ENCODE measurements around the gene ACKR3.

ACKR3 gene

DNA sequence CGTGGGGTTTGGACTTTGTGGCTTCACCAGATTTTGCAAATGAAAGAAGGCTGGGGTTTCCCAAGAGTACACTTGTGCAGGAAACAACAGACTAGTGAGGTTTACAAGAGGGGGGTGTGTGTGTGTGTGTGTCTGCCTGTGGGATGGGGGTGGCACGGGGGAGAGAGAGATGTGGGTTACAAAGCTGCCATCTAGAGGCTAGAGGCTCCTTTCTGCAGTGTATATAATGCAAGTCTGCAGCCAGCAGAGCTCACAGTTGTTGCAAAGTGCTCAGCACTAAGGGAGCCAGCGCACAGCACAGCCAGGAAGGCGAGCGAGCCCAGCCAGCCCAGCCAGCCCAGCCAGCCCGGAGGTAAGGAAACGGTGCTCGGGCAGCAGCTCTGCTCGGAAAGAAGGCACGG is at the start of gene ACKR3:
ACKR3 (plus strand) TSS at position 253 of the 401 bp plus-strand sequence. CDS start 10,641 bp downstream, outside the sequence.
- peak within 1 kb of the TSS; percentile 13 for H3K4me3 ChIP-seq (ENCODE audit: low read depth, low read length)

DNA sequence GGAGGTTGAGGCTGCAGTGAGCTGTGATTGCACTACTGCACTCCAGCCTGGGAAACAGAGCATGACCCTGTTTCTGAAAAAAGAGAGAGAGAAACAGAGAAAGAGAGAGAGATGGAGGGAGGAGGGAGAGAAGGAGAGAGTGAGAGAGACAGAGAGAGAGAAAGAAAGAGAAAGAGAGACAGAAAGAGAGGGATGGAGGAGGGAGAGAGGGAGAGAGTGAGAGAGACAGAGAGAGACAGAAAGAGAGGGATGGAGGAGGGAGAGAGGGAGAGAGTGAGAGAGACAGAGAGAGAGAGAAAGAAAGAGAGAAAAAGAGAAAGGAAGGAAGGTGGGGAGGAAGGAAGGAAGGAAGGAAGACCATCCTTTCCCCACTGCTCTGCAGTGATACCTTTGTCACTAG is 48.1 kb upstream of the ACKR3 start:
- H3K4me3 ChIP-seq (ENCODE audit: low read depth, low read length) = no peak overlapping the region

DNA sequence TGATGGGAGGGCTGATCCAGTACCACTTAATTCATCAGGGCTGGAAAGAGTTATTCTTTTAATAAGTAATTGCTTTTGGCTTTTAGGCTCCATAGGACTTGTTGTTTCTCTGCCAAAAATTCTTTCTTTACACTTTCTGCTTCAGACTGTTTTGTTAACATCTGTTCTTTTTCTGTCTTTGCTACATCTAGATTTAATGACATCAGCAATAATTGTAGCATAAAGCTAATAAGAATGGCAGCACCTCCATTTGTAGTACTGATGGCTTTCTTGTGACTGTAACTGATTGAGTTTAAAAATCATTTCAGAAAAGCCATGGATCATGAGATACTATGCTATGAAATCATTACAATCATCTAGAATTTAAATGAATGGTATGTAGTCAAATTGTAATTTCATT is 46.4 kb upstream of the ACKR3 start:
- no peak overlapping the region for H3K4me3 ChIP-seq (ENCODE audit: low read depth, low read length)

DNA sequence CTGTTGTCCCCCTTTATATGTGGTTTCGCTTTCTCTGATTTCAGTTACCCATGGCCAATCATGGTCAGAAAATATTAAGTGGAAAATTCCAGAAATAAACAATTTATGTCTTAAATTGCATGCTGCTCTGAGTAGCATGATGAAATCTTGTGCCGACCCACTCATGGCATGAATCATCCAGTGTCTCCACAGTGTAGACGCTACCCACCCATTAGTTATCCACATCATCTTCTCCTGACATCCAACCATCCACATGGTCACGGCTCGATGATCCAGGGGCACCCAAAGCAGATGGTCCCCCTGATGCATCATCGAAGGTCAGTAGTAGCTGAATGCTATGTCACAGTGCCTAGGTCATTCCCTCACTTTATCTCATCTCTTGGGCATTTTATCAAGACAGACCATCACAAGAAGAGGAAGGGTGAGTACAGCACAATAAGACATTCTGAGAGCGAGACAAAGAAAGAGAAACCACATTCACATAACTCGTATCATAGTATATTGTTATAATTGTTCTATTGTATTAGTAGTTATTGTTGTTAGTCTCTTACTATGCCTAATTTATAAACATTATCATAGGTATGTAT is 44.1 kb upstream of the ACKR3 start:
- no peak overlapping the region for H3K4me3 ChIP-seq (ENCODE audit: low read depth, low read length)

DNA sequence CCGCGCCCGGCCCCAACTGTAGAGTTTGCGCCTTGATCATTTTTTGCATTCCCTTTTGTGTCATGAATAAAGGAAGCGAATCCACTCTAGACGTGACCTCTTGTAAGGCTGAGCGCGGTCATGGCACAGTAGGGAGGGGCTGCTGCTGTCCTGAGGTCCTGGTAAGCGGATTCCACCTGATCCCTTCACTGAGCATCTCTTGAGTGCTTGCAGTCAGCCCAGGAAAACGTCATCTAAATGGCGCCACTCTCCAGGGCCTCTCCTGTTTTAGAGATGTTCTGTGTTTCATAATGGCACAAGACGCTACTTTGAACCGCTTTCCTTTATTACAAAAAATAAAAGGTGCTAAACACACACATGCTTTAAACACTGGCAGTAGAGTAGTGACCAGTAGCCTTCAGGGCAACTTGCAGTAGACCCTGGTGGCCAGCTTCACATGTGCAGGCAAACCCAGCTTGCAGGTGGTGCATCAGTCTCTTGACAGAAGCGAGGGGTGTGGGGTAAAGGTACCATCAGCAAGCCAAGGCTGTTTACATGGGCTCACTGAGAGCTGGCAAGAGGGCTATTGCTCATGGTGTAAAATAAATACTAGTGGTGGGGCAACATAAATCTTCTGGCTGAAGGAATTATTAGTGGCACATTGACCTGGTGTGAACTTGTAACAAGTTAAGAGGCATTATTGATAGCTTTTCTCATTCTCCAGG is 43.0 kb upstream of the ACKR3 start:
- H3K4me3 ChIP-seq (ENCODE audit: low read depth, low read length) = no peak overlapping the region

DNA sequence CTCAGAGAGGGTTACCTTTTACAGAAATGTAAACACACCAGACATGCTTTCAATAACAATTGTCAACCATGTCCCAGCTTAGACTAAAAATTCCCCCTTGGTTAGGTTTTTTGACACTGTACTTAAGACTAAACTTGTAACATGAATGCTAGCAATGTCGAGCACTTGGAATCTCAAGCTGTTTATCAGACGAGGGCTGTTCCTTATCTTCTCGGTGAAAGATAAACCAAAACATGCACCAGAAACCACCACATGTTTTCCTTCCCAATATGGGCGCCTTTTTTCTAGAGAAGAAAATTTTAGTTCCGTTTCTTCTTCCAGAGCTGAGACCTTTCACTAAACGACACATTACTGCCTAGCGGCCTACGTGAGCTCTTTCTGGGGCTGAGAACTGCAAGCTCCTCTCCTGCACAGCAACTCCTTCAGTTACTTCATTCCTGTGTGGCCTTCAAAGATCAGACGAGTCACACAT is 42.4 kb upstream of the ACKR3 start:
- no peak overlapping the region for H3K4me3 ChIP-seq (ENCODE audit: low read depth, low read length)

DNA sequence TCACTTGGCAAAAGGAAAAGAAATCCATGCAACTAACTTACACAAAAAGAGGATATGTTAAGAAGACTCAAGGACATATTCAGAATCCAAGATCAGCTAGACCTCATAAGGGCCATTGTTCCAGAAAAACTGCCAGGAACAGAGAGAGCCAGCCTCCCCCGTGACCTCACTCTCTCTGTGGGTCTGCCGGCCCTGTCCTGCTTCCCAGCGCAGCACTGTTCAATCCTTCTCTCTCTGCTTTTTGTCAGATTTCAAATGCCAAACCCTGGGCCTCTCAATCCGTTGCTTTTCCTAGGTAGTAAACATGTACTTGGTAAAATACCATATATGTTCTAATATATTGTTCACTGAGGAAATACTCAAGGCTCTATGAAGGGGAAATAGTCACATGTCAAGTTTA is 40.0 kb upstream of the ACKR3 start:
- no peak overlapping the region for H3K4me3 ChIP-seq (ENCODE audit: low read depth, low read length)

DNA sequence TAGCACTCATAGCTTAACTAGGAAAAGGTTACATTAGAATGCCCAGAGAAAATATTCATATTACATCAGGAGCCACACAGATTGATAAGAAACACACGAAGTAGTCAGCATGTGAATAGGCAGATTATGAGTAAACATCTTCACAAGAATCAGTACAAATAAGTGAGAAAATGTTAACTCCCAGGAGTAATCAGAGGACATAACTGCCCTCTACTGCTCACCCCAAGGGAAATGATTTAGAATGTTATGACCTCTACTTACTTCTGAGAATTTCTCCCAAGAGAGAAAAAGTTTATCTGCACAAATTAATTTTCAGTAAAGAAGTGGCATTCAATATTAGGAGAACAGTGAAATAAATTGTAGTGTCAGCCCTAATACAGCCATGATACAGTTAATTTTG is 39.1 kb upstream of the ACKR3 start:
- H3K4me3 ChIP-seq (ENCODE audit: low read depth, low read length) = no peak overlapping the region

DNA sequence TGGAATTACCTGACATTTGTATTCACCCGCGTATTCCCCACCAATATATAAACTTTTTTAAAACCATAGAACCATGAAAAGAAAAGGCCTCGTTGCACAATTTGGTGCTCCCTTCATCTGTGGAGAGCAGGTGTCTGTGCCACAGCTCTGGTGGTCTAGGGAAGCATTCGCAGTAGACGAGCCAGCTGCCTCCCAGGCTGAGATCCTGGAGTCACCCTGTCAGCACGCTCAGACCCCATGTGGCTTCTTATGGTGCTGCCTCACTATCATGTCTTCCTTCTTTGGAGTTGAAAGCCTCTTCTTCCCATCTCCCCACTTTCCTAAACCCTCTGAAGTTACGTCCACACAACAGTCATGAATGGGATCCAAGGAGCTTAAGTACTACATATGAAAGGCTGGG is 38.4 kb upstream of the ACKR3 start:
- no peak overlapping the region for H3K4me3 ChIP-seq (ENCODE audit: low read depth, low read length)

DNA sequence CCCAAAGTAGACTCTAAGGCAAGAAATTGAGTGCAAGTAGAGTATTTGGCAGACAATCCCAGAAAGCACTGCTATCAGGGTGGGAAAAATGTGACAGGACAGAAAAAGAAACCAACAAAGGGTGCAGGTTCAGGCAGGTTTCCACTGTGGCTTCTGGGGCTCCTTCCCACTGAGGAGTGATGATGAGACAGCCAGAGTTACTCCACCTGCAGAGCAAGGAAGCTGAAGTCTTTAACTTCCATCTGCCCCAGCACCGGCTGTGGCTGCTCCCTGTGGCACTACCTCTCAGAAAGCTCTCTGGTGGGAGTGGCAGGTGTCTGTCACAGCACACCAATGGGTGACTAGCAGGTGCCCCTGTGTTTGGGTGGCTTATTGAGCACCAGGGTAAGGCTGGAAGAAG is 37.6 kb upstream of the ACKR3 start:
- no peak overlapping the region for H3K4me3 ChIP-seq (ENCODE audit: low read depth, low read length)

DNA sequence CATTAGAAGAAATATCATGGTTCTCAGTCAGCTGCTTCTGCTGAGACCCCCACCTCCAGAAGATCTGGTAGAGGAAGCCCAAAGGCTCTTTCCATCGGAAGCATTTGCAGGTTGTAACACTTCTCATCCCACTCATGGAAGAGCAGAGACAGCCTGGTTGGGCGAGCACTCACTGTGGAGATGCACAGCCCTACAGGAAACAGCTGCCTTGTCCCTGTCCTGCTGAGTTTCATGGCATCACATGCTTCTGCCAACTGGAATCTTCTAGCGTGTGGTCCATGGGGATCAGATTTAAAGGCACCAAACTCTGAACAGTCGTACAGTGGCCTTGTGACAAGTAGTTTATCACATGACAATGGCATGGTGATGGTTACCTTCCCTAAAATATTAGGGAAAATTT is 36.3 kb upstream of the ACKR3 start:
- H3K4me3 ChIP-seq (ENCODE audit: low read depth, low read length) = no peak overlapping the region

DNA sequence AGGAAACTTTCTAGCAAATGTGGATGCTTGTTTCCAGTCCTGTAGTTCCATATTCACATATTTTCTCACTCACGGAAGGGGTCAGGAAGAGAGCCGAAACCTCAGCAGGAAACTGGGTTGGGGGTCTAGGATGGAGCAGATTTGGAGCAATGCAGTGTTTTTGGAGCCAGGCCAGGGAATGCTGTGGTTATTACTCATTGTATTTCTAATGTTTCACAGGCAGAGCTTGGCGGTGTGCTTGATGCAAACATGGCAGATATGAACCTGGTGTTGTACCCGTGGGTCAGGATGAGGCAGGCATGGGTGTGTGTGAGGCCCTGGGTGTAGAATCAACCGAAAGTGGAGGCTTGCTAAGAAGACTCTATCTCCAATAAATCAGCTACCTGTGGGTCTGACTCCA is 34.6 kb upstream of the ACKR3 start:
- H3K4me3 ChIP-seq (ENCODE audit: low read depth, low read length) = no peak overlapping the region

DNA sequence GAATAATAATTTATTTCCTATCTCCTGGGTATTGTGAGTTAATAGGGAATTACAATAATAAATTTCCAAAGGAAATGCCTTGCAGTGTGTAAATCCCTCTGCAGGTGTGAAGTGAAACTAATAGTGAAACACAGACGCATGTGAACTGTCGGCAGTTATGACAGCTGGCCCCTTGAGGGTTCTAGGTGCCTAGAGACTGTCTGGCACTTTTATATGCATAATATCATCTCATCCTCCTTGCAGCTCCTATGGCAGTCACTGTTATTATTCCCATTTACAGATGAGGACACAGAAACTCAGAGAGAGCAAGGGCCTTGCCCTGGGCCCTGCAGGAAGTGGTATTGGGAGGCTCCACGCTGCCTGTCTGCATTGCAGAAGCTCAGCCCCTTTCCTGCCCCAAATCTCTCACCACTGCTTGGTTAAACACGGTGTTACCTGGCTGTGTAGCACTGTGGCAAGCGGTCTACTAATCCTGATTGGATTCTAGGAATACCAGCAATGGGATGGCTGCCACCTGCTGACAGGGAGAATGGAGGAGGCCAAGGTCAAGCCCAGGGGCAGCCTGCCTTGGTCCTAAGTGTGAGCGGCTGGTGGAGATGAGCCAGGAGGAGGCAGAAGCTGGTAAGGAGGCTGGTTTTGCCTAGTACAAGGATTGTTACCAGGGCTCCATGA is 32.8 kb upstream of the ACKR3 start:
- H3K4me3 ChIP-seq (ENCODE audit: low read depth, low read length) = no peak overlapping the region

DNA sequence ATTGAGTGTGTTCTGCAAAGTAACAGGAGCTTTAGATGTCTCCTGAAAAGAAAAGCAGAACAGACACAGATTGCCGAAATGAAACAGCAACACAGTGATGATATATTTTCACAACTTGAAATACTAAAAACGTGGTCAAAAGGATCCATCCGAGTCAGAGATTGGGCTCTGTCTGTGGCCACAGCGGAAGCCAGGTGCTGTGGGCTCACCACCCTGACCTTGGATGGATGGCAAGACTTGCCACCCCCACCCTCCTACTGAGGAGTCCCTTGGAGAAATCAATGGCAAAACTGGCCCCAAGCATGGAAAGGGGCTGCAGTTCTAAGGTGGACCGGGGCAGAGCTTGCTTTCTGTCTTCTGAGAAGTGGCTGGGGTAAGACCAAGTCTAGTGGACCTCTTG is 31.4 kb upstream of the ACKR3 start:
- H3K4me3 ChIP-seq (ENCODE audit: low read depth, low read length) = no peak overlapping the region

DNA sequence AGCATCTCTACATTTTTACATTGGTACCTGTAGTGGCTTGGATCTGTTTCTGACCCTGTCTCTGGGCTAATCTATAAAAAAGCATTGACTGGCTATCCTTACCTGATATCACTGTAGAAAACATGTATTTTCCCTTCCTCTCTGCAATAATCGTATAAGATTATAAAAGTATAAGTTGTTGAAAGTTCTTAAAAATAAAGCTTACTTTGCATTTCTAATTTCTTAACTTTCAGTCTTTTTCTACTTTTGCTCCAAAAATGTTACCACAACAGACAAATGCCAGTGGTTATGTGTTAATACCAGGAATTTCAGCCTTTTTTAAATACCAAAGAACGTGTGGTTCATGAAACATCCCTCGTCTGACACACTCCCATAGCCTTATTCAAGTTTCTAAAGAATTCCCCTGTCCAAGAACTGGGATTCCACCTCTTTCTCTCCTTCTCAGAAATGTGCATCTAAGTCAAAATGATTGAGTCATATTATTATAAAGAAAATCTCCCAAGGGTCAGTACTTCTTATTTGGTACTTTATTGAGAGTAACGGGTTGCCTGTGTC is 28.5 kb upstream of the ACKR3 start:
- H3K4me3 ChIP-seq (ENCODE audit: low read depth, low read length) = no peak overlapping the region

DNA sequence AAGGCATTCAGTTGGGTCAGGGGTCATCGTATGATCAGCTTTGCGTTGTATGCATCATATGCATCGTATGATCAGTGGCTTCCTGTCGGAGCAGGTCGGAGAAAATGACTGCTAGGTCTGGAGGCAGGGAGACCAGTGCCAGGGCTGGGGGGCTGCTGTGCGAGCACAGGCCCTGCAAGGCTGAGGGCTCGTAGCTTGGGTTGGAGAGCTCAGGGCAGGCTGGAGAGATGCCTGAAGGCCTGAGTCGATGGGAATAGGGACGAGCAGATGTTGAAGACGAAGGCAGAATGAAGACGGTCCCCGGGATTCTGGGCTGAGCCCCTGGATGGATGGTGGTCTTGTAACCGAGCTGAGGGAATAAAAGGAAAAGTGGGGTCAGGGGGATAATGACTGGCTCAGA is 25.3 kb upstream of the ACKR3 start:
- H3K4me3 ChIP-seq (ENCODE audit: low read depth, low read length) = no peak overlapping the region

DNA sequence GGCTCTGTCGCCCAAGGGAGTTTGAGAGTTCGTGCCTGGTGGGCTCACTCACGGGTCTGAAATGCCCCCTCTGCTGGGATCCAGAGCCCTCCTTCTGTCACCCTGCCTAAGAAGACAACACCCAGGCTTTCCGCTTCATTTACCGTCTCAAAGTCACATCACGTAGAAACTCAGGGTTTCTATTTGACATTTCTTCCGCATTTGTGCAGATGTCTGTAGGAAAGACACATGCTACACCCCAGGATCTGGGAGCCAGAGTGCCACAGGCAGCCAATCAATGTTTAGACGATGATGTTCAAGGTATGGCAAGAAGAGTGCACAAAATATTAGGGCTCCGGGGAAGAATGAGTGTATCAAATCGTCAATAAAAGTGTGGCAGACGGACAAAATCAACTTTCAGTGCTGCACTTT is 24.4 kb upstream of the ACKR3 start:
- H3K4me3 ChIP-seq (ENCODE audit: low read depth, low read length) = no peak overlapping the region

DNA sequence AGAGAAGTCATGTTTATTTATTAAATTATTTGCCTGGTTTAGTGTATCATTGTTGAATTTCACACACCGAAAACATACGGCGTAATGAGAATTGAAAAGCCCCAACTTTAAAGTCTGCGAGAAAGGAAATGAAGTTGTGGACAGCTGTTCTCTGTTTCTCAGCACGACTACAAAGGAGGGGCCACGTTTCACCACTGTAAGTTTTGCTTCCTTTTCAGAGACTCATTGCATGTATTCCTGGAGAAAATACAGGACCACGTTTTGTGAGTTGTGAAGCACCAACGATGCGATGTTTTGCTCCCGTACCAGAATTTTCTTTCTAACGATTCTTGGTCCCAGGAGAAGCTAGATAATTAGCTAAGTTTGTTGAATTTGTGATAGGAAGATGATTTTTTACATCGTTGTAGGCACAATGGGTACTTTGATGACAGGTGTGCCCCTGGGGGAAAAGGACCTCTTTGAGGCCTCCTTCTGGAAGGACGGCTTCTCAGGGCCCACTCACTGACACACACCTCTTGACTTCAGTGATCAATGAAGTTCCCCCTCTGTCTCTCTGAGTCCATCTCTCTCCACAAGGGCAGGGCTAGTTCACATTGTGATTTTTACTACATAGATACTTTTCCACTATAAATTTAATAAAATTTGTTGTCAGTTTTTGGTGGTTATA is 23.7 kb upstream of the ACKR3 start:
- H3K4me3 ChIP-seq (ENCODE audit: low read depth, low read length) = no peak overlapping the region

DNA sequence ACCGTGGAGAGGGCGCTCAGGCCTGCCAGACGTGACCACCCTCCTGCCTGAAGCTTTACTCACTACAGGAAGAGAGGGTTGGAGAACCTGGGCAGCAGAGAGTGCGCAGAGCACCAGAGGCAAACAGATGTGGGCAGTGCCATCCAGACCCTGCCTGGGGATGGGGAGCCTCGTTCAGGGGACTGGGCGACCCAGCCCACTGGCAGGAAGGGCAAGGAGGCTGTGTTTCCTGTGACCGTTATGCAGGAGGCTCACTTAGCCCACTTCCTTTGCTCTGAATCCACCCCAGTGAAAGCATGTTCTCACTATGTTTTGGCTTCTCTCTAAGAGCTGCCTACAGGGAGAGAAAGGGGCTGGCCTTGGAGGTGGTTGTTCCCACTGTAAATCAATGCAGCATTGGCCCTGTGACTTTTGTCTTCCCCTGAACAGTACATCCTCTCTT is 23.0 kb upstream of the ACKR3 start:
- H3K4me3 ChIP-seq (ENCODE audit: low read depth, low read length) = no peak overlapping the region

DNA sequence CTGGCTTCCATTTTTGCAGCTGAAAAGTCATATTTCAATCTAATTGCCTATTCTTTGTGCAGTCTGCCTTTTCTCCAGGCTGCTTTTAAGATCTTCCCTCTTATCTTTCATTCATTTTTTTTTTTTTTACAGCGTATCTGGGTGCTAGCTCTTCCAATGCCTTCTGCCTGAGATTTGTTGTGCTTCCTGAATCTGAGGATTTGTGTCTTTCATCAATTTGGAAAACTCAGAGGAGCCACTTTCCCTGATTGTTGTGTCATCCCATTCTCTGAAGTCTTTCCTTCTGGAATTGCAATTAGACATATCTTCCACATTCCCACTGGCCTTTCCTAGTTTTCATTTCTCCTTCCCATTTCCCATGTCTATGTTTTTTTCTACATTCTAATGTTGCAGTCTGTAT is 21.9 kb upstream of the ACKR3 start:
- H3K4me3 ChIP-seq (ENCODE audit: low read depth, low read length) = no peak overlapping the region

DNA sequence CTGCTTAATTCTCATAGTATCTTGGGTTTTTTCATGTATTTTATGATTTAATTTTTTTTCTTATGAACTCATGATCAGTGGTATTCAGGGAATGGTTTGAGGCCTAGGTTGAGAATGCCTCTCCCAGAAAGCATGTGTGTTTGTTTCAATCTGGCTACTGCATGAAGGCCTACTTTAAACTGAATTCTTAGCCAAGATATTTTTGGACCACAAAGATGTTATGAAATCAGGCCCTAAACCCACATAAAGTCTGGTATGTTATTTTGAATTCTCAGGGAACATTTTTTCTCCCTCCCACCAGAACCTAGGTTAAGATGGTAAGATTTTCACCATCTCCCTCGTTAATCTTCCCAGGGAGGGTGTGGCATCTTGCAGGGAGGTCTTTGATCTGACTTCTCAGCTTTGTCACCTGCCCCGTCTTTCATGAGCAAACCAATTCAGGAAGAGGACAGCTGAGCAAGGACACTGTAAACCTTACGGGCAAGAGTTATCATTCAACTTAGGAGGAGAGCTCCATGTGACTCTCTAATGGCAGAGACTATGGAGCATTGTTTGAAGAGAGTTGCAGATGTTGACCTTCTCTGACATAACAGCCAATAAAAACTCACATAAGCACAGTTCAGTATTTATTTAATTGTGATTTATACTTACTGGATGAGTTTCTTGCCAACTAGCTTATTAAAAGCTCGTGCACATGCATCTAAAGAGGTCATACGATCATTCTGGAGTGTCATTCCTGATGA is 21.3 kb upstream of the ACKR3 start:
- no peak overlapping the region for H3K4me3 ChIP-seq (ENCODE audit: low read depth, low read length)

Measured in iPS-11a (cell line).